Measurements from ENCODE around the gene TOM1L1.

TOM1L1 gene

DNA sequence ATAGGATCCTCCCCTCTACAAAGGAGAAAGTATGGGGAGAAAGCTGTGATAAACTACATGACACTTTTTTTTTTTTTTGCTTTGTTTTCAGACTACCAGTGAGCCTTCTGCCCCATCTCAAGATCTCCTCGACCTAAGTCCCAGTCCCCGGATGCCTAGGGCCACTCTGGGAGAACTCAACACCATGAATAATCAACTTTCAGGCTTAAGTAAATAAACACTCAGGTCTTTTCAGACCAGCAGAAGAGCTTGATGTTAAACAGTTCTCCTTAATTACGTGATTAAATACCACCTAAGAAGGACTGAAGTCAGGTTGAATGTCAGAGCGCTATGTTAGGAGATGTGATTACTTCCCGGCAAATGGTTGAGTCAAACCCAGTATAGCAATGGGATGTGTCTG lies 36.4 kb downstream of the TOM1L1 start:
- Histone ChIP-seq H3K9me2 (replicated peaks; ENCODE audit: control insufficient read depth, low read length) (no peaks in the 10 kb centered on the region), H3K4me1 (ENCODE audit: control insufficient read depth, low read length) (no peaks in the 10 kb centered on the region), H3K9me3 (ENCODE audit: control insufficient read depth, insufficient read depth, low read length) (no peaks in the 10 kb centered on the region), H3K79me2 (ENCODE audit: control insufficient read depth, low read length) (no peaks in the 10 kb centered on the region), H3K27ac (ENCODE audit: low read depth, low read length) (no peak overlapping the region), H3F3A (ENCODE audit: control insufficient read depth, insufficient read depth) (no peaks in the 10 kb centered on the region), H3K4me3 (ENCODE audit: low read length) (no peak overlapping the region), H3K27me3 (ENCODE audit: control insufficient read depth, low read length) (no peaks in the 10 kb centered on the region), H4K20me1 (ENCODE audit: control insufficient read depth, insufficient read depth, low read depth, low read length) (no peaks in the 10 kb centered on the region), H3K4me2 (ENCODE audit: low read length) (no peak overlapping the region), H3K36me3 (ENCODE audit: control insufficient read depth, low read length) (no peaks in the 10 kb centered on the region)
- TF ChIP-seq CTCF (IDR thresholded peaks at IDR 0.05; ENCODE audit: low read depth, low read length, poor library complexity, severe bottlenecking) (no peak), EZH2phosphoT487 (IDR thresholded peaks at IDR 0.05; ENCODE audit: borderline replicate concordance, low read length) (no peak)

GRCh38 chr17:54937426-54937825 lies 36.8 kb downstream of the TOM1L1 start:
- Histone ChIP-seq H3K9me2 (replicated peaks; ENCODE audit: control insufficient read depth, low read length) (no peaks in the 10 kb centered on the region), H3K4me1 (ENCODE audit: control insufficient read depth, low read length) (no peaks in the 10 kb centered on the region), H3K4me3 (ENCODE audit: low read length) (no peak overlapping the region), H3K4me2 (ENCODE audit: low read length) (no peak overlapping the region), H3K79me2 (ENCODE audit: control insufficient read depth, low read length) (no peaks in the 10 kb centered on the region), H3K9me3 (ENCODE audit: control insufficient read depth, insufficient read depth, low read length) (no peaks in the 10 kb centered on the region), H3K27me3 (ENCODE audit: control insufficient read depth, low read length) (no peaks in the 10 kb centered on the region), H3K27ac (ENCODE audit: low read depth, low read length) (no peak overlapping the region), H3K36me3 (ENCODE audit: control insufficient read depth, low read length) (no peaks in the 10 kb centered on the region), H4K20me1 (ENCODE audit: control insufficient read depth, insufficient read depth, low read depth, low read length) (no peaks in the 10 kb centered on the region), H3F3A (ENCODE audit: control insufficient read depth, insufficient read depth) (no peaks in the 10 kb centered on the region)
- TF ChIP-seq CTCF (IDR thresholded peaks at IDR 0.05; ENCODE audit: low read depth, low read length, poor library complexity, severe bottlenecking), result no peak
- TF ChIP-seq EZH2phosphoT487 (IDR thresholded peaks at IDR 0.05; ENCODE audit: borderline replicate concordance, low read length), result no peak

DNA sequence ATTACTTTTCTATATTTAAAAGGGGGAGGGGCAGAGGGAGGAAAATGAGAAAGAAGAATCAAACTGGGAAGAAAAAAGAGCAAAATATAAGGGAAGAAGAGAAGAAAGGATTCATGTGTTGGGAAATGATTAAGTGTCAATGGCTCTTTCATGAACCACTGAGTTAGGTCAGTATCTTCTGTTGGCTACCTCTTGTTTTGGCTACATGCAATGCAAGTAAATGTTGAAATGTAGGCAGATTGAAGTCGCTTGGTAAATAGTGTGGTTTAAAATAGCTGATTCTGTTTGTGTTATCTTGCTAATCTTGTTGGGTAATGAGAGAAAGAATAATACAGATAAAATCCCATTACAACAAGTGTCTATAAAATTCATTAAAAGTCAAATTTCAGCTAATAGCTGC lies 40.6 kb downstream of the TOM1L1 start:
- Histone ChIP-seq H3K9me2 (replicated peaks; ENCODE audit: control insufficient read depth, low read length) (no peaks in the 10 kb centered on the region), H3K4me2 (ENCODE audit: low read length) (no peak overlapping the region), H3K79me2 (ENCODE audit: control insufficient read depth, low read length) (no peaks in the 10 kb centered on the region), H3K9me3 (ENCODE audit: control insufficient read depth, insufficient read depth, low read length) (no peaks in the 10 kb centered on the region), H3K27me3 (ENCODE audit: control insufficient read depth, low read length) (no peaks in the 10 kb centered on the region), H3K36me3 (ENCODE audit: control insufficient read depth, low read length) (no peaks in the 10 kb centered on the region), H4K20me1 (ENCODE audit: control insufficient read depth, insufficient read depth, low read depth, low read length) (no peaks in the 10 kb centered on the region), H3F3A (ENCODE audit: control insufficient read depth, insufficient read depth) (no peaks in the 10 kb centered on the region), H3K4me3 (ENCODE audit: low read length) (no peak overlapping the region), H3K4me1 (ENCODE audit: control insufficient read depth, low read length) (no peaks in the 10 kb centered on the region), H3K27ac (ENCODE audit: low read depth, low read length) (no peak overlapping the region)
- no peak for TF ChIP-seq CTCF (IDR thresholded peaks at IDR 0.05; ENCODE audit: low read depth, low read length, poor library complexity, severe bottlenecking)
- TF ChIP-seq EZH2phosphoT487 (IDR thresholded peaks at IDR 0.05; ENCODE audit: borderline replicate concordance, low read length), result no peak

DNA sequence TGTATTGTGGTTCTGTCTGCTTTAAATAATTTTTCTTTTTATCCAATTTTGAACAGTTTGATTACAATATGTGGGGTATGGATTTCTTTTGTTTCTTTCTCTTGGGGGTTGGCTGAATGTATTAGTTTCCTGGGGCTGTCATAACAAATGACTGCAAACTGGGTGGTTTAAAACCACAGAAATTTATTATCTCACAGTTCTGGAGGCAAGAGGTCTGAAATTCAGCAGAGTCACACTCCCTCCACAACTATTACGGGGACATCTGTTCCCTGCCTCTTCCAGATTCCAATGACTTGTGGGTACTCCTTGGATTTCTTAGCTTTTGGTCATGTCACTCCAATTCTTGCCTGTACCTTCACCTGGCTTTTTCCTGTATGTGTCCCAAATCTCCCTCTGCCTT lies 44.1 kb downstream of the TOM1L1 start:
- no peaks in the 10 kb centered on the region for H3K9me3 ChIP-seq (ENCODE audit: control insufficient read depth, insufficient read depth, low read length)
- H3K4me2 ChIP-seq (ENCODE audit: low read length), result no peak overlapping the region
- no peak overlapping the region for H3K27ac ChIP-seq (ENCODE audit: low read depth, low read length)
- no peak for TF ChIP-seq EZH2phosphoT487 (IDR thresholded peaks at IDR 0.05; ENCODE audit: borderline replicate concordance, low read length)
- no peak for TF ChIP-seq CTCF (IDR thresholded peaks at IDR 0.05; ENCODE audit: low read depth, low read length, poor library complexity, severe bottlenecking)
- no peaks in the 10 kb centered on the region for H3F3A ChIP-seq (ENCODE audit: control insufficient read depth, insufficient read depth)
- no peaks in the 10 kb centered on the region for H3K9me2 ChIP-seq (replicated peaks; ENCODE audit: control insufficient read depth, low read length)
- no peaks in the 10 kb centered on the region for H4K20me1 ChIP-seq (ENCODE audit: control insufficient read depth, insufficient read depth, low read depth, low read length)
- H3K4me1 ChIP-seq (ENCODE audit: control insufficient read depth, low read length), result no peaks in the 10 kb centered on the region
- H3K4me3 ChIP-seq (ENCODE audit: low read length), result no peak overlapping the region
- 0 out of 2 replicates have a peak, but pooled peaks cover 3% of the 10 kb centered on the region for H3K27me3 ChIP-seq (ENCODE audit: control insufficient read depth, low read length)
- H3K36me3 ChIP-seq (ENCODE audit: control insufficient read depth, low read length), result no peaks in the 10 kb centered on the region
- no peaks in the 10 kb centered on the region for H3K79me2 ChIP-seq (ENCODE audit: control insufficient read depth, low read length)

Measured in DOHH2 (cell line).